HTR-8/SVneo (cell line): ENCODE data around the gene ZNF516.

Source experiments
- DNase-seq: peaks from one replicate; pipeline ENCODE4 v3.0.0; 2011; ENCODE audit warnings: low spot score, mixed read lengths; ENCODE audit not compliant: insufficient read length
- FAIRE-seq: peaks from 2 replicates; lab custom pipeline; 2011; peaks lifted over from hg19 to GRCh38; lab: Jason Lieb, UNC

The ZNF516 gene

GRCh38 chr18:76388891-76389423 is 106.1 kb downstream of the ZNF516 start:
- FAIRE-seq (no peak), DNase-seq (no peak)

- no peak for FAIRE-seq
- no peak for DNase-seq
Observed at GRCh38 chr18:76388261-76388660, 106.8 kb downstream of the ZNF516 start.

GRCh38 chr18:76387608-76388007 is 107.4 kb downstream of the ZNF516 start:
- FAIRE-seq: no peak
- no peak for DNase-seq

- FAIRE-seq (no peak), DNase-seq (no peak)
Observed at GRCh38 chr18:76386886-76387285, 108.2 kb downstream of the ZNF516 start.

- DNase-seq (no peak), FAIRE-seq (no peak)
Observed at GRCh38 chr18:76386071-76386470, 109.0 kb downstream of the ZNF516 start.

- no peak for FAIRE-seq
- DNase-seq: no peak
Observed at GRCh38 chr18:76385681-76385975, 109.4 kb downstream of the ZNF516 start.

- DNase-seq (no peak), FAIRE-seq (no peak)
Observed at GRCh38 chr18:76384861-76385680, 110.0 kb downstream of the ZNF516 start.

- DNase-seq (no peak), FAIRE-seq (no peak)
Observed at GRCh38 chr18:76384114-76384790, 110.8 kb downstream of the ZNF516 start.

- DNase-seq (no peak), FAIRE-seq (no peak)
Observed at GRCh38 chr18:76383636-76384035, 111.4 kb downstream of the ZNF516 start.

- DNase-seq (no peak), FAIRE-seq (no peak)
Observed at GRCh38 chr18:76382275-76382674, 112.8 kb downstream of the ZNF516 start.

- FAIRE-seq (no peak), DNase-seq (no peak)
Observed at GRCh38 chr18:76380791-76381405, 114.1 kb downstream of the ZNF516 start.

GRCh38 chr18:76380127-76380729 is 114.8 kb downstream of the ZNF516 start:
- no peak for FAIRE-seq
- DNase-seq: no peak

- no peak for DNase-seq
- FAIRE-seq: no peak
Observed at GRCh38 chr18:76379226-76380126, 115.6 kb downstream of the ZNF516 start.

- FAIRE-seq: no peak
- DNase-seq: no peak
Observed at GRCh38 chr18:76378526-76379215, 116.4 kb downstream of the ZNF516 start.

- DNase-seq: no peak
- FAIRE-seq: no peak
Observed at GRCh38 chr18:76377359-76377756, 117.7 kb downstream of the ZNF516 start.

- DNase-seq: no peak
Observed at GRCh38 chr18:76376668-76377358, 118.2 kb downstream of the ZNF516 start.

GRCh38 chr18:76376225-76376624 is 118.8 kb downstream of the ZNF516 start:
- no peak for FAIRE-seq
- no peak for DNase-seq

More at GRCh38 chr18:76376668-76377358, 118.2 kb downstream of the ZNF516 start:
- no peak for FAIRE-seq
